DND-41 (cell line): Measurements from ENCODE around the gene NOL9.

ENCODE experiments used
- CTCF ChIP-seq: IDR thresholded peaks from 2 replicates; pipeline ENCODE4 v1.5.1; 2012; ENCODE audit warnings: borderline replicate concordance, low read length, moderate library complexity, mild to moderate bottlenecking; ENCODE audit not compliant: poor library complexity, severe bottlenecking; ENCODE audit errors: extremely low read depth
- EZH2 ChIP-seq: IDR thresholded peaks from 3 replicates; pipeline ENCODE4 v1.6.1; 2012; ENCODE audit warnings: borderline replicate concordance, low read depth, mild to moderate bottlenecking, moderate library complexity, low read length, inconsistent platforms; ENCODE audit not compliant: severe bottlenecking

- TF ChIP-seq CTCF (no peak), EZH2 (no peak)
Measured at GRCh38 chr1:6517435-6517851, 36.9 kb downstream of the NOL9 start.
